GM19395 (cell line): ENCODE results near the gene FRAS1.
"Not testable (repeated sequence)": the region's sequence is repeated elsewhere in the genome, so short reads cannot be mapped to it uniquely, and the experiment has no call there.

Experiments
- ATAC-seq: cut with Tn5 transposase; IDR thresholded peaks from one replicate; pipeline ENCODE4 v1.9.1; 2021; ENCODE audit warnings: mild to moderate bottlenecking, moderate library complexity; ENCODE audit not compliant: unreplicated experiment

The FRAS1 gene

DNA sequence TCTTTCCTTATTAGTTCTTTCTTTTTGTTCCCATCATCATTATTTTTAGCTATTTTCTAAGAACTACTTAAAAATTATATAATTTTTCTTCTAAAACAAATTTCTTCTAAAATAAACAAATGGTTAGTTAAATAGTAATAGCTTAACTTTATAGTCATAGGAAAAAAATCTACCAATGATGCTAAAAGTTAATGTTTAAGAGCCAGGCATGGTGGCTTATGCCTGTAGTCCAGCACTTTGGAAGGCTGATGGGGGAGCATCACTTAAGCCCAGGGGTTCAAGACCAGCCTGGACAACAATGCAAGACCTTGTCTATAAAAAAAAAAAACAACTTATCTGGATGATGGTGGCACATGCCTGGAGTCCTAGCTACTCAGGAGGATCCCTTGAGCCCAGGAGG lies 367.3 kb downstream of the FRAS1 start:
- ATAC-seq = no peak

GRCh38 chr4:78426972-78427371 lies 369.8 kb downstream of the FRAS1 start:
- ATAC-seq = no peak

- ATAC-seq = no peak
Measured at GRCh38 chr4:78428996-78429395, 371.9 kb downstream of the FRAS1 start.

GRCh38 chr4:78432896-78433295 lies 375.8 kb downstream of the FRAS1 start:
- ATAC-seq = no peak

DNA sequence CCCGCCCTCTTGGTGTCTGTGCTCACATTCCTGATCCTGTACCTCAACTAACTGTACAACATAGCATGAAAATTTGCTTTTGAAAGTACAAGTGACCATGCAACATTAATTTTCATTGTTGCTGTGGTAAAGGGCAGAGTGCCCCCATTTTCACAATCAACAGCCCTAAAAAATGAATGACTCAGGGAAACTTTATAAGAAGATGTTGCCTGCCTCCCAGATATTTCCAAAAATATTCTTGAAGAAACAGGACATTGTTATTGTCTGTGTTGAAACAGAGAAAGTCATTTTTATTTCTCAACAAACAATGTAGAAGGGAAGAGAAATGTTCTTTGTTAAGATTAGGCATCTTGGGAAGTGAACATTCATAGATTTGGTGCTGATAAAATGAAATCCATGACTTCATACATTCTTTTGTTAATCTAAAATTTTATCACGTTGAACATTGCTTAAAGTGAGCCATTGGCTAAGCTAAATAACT lies 380.5 kb downstream of the FRAS1 start:
- ATAC-seq = no peak

DNA sequence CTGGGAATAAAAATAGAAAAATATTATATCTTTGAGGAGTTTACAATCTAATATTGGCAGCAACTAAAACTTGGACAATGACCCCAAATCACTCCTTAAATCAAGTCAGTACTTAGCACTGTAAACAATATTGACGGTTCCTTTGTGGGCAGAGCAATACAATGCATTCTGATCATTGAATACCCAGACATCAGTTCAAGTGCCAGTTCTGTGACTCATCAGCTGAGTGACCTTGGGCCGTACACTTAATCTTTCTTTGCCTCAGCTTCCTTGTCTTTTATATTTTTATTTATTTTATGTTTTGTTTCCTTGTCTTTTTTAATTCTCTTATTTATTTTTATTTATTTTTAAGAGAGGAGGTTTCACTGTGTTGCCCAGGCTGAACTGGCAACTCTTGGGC lies 382.2 kb downstream of the FRAS1 start:
- ATAC-seq = no peak

DNA sequence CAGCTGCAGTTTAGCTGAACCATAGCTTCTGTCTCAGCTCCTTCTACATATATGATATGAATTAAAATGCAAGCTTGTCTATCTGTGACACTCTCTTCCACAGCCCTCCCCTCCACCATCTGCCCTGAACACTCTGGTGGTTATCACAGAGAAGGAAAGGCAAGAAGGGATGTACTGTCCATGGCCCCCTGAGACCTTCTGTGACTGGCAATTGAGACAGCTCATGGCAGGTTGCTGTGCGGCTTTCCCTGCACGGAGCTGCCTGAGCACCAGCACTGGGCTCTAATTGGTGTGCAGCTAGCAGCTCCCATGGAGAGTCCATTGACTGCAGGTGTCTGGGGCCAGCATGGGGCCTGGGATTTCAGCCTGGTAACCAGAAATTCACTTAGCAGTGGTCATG lies 384.6 kb downstream of the FRAS1 start:
- no peak for ATAC-seq

DNA sequence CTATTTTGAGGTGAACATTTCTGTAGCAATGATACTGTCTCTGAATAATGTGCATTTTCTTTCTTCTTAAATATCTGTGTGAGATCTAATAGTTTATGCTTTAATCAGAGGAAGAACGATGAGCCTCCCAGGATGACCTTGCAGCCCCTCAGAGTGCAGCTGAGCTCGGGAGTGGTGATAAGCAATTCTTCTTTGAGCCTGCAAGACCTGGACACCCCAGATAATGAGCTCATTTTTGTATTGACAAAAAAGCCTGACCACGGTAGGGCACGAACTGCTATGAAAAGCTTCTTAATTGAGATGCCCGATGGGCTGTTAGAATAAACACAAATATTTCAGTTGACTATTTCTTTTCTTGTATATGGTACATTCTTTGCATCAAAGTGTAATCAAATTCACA lies 389.5 kb downstream of the FRAS1 start:
- no peak for ATAC-seq

GRCh38 chr4:78451407-78451806 lies 394.3 kb downstream of the FRAS1 start:
- ATAC-seq = no peak

- ATAC-seq = no peak
Measured at GRCh38 chr4:78454016-78454415, 396.9 kb downstream of the FRAS1 start.

DNA sequence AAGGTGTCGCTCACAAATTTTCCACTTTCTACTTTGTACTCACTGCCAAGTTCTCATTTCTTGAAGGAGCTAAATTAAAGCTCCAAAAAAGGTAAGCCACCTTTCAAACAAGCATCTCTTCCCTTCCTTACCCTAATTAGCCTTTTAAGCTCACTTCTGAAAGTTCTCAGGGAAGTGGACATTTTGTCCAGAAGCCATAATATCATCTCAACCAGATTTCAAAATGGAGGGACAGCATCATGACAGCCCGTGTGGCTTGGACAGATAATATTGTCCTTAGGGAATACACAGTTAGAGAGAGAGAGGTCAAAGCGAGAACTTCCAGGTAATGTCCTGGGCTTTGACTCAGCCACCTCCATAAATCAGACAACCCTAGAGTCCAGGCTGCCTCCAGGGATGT lies 400.6 kb downstream of the FRAS1 start:
- no peak for ATAC-seq

DNA sequence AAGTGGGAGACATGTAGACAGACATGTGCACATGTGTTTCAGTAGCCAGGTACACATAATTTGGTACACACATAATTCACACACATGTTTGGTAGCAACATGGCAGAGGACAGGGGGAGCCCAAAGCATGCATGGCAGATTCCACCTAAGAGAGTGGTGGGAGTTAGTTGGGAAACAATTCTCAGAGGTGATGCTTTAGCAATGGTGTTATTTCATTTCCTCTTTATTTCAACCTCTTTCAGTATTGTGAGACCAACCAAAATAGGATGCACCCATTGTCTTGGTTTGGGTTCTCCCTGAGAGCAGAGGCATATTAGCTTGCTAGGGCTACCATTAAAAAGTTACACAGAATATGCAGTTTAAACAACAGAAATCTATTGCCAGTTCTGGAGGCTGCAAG lies 402.2 kb downstream of the FRAS1 start:
- ATAC-seq = peak; percentile 69

- ATAC-seq = no peak
Measured at GRCh38 chr4:78460368-78460767, 403.2 kb downstream of the FRAS1 start.

DNA sequence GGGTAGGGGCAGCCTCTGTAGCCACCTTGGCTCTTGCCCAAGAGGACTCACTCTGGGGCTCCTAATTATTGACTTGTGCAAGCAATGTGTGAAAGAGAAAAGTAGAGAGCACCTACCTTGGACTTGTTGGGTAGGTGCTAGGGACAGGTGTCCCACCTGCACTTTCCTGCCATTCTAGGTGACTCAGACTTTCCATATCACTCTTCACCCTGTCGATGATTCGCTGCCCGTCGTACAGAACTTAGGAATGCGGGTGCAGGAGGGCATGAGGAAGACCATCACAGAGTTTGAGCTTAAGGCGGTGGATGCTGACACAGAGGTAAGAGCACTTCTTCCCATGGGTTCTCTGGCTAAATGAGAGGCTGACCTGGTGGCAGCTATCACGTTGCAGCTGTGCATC lies 407.1 kb downstream of the FRAS1 start:
- no peak for ATAC-seq

DNA sequence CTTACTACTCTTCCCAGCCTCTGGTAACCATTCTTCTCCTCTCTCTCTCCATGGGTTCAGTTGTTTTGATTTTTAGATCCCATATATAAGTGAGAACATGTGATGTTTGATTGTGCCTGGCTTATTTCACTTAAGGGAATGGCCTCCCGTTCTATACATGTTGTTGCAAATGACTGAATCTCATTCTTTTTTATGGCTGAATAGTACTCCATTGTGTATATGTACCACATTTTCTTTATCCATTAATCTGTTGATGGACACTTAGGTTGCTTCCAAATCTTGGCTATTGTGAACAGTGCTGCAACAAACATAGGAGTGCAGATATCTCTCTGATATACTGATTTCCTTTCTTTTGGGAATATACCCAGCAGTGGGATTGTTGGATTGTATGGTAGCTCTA lies 410.1 kb downstream of the FRAS1 start:
- ATAC-seq = not testable (repeated sequence)

DNA sequence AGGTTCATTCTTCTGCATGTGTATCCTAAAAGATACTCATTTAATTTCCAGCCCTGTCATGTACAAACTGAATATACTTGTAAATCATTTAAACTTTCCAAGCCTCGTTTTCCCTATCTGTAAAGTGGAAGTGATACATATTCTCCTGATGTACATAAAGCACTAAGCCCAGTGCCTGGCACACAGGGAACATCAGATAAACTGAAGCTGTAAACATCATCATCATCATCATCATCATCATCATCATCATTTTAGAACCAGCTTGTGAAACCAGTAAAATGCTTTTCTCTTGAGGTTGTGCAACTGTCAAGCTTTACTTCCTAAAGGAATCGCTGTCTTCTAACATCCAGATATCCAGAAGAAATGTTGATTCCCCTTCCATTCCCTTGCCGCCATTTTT lies 411.1 kb downstream of the FRAS1 start:
- ATAC-seq = no peak

- no peak for ATAC-seq
Measured at GRCh38 chr4:78476108-78476704, 419.1 kb downstream of the FRAS1 start.

DNA sequence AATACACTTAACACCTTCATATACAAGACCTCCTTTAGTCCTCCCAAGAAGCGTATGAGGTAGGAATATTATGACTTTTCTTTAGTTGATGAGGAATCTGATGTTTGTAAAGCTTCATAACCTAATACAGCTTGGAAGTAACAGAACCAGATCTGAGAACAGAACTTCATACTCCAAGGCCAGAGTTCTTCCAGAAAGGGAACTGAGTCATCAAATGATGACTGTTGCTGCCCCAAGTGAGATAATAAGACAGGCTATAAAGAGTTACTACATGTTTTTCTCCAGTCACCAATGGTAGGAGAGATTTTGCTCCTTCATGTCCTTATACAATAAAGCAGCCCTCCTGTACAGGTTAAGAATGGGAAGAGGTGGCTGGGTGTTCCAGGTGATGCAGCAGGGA lies 420.2 kb downstream of the FRAS1 start:
- no peak for ATAC-seq

GRCh38 chr4:78478523-78478922 lies 421.4 kb downstream of the FRAS1 start:
- ATAC-seq = no peak

DNA sequence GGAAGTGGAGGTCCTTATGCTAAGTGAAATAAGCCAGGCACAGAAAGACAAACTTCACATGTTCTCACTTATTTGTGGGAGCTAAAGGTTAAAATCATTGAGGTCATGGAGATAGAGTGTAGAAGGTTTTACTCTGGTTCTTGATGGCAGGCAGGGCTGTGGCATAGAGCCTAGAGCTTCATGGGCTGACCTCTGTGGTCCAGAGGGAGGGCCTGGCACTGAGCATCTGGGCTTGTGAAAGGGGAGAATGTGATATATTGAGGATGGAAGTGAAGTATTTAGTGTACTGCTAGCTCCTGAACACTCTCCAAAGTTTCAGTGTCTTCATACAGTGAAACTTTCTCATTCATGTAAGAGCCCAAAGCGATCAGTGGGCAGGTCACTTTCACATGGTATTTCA lies 423.2 kb downstream of the FRAS1 start:
- ATAC-seq = no peak

DNA sequence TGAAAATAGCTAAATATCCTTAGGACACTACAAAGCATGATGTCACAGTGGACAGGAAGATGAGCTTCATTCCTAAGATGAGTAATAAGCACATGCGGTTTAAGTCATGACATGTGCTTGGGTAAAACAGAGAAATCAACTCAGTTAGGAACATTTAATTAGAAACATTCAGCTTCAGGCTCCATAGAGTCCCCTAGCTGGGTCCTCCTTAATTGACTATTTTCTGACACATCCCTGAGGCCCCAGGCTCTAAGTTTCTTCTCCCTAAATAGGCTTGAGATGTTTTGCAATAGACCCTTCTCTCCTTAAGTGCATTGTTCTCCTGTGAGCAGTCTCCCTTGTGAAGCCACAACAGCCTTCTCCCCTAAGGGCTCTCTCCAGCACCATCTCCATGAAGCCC lies 424.1 kb downstream of the FRAS1 start:
- ATAC-seq = no peak

GRCh38 chr4:78482281-78482680 lies 425.2 kb downstream of the FRAS1 start:
- ATAC-seq = no peak

- ATAC-seq = no peak
Measured at GRCh38 chr4:78483811-78484210, 426.7 kb downstream of the FRAS1 start.
